HFFc6 (cell line): Measurements from ENCODE around the gene ARGLU1. TPM values are rescaled to one million over a fixed set of nuclear protein-coding genes. Genes with fewer than 3 reads are reported as not detected.

ENCODE experiments used
- DNase-seq: peaks from one replicate; pipeline ENCODE4 v3.0.0-alpha.2; 2018
- H3K27ac Mint-ChIP-seq: 2 replicates; pipeline ENCODE4 v1.8.0; 2020; ENCODE audit warnings: mild to moderate bottlenecking, mixed read lengths
- H3K27me3 Mint-ChIP-seq: 2 replicates; pipeline ENCODE4 v1.8.0; 2021; ENCODE audit warnings: mild to moderate bottlenecking, moderate library complexity, mixed read lengths; ENCODE audit not compliant: insufficient read depth
- H3K36me3 Mint-ChIP-seq: 2 replicates; pipeline ENCODE4 v1.8.0; 2021; ENCODE audit warnings: low read depth, mixed read lengths
- H3K4me1 Mint-ChIP-seq: 2 replicates; pipeline ENCODE4 v1.8.0; 2020; ENCODE audit warnings: low read depth, mixed read lengths
- H3K4me3 Mint-ChIP-seq: 2 replicates; pipeline ENCODE4 v1.8.0; 2020; ENCODE audit warnings: mild to moderate bottlenecking, moderate library complexity, mixed read lengths
- H3K9me3 Mint-ChIP-seq: 2 replicates; pipeline ENCODE4 v1.8.0; 2020; ENCODE audit warnings: mild to moderate bottlenecking, mixed read lengths
- CTCF ChIP-seq: fragments of 200-600 bp; sonication (generic); IDR thresholded peaks from 2 replicates; pipeline ENCODE4 v1.5.0; 2021; ENCODE audit warnings: antibody characterized with exemption, mild to moderate bottlenecking
- total RNA-seq, 6 experiments: library from RNA; stranded (reverse); fragmentation: NEBNext Ultra II Directional; extraction: Animal tissue kit (Norgen Biotek cat#: 25700); gene quantifications; 2 replicates in 1 of 6; 3 replicates in 5 of 6; pipeline ENCODE4 v1.2.3, GENCODE V29; 2021

Gene ARGLU1
- total RNA-seq, 6 experiments from 2014 or later: 30.3 to 39.4 (median 38.0) TPM

- Mint-ChIP-seq H3K4me1 (no peaks in the 10 kb centered on the region; the same call in 1 of the 2 replicates), H3K27ac (no peak overlapping the region), H3K9me3 (peaks cover 6% of the 10 kb centered on the region), H3K27me3 (peaks cover 10% of the 10 kb centered on the region), H3K36me3 (no peaks in the 10 kb centered on the region), H3K4me3 (no peak overlapping the region)
- TF ChIP-seq CTCF: no peak
- no peak for DNase-seq
Measured at GRCh38 chr13:106586648-106587166, 18.8 kb upstream of the ARGLU1 start.

- no peak for DNase-seq
- Mint-ChIP-seq H3K27me3 (peaks cover 3% of the 10 kb centered on the region), H3K27ac (no peak overlapping the region), H3K4me1 (no peaks in the 10 kb centered on the region), H3K9me3 (peaks cover 6% of the 10 kb centered on the region), H3K36me3 (no peaks in the 10 kb centered on the region), H3K4me3 (no peak overlapping the region)
- no peak for TF ChIP-seq CTCF
Measured at GRCh38 chr13:106581225-106581624, 13.3 kb upstream of the ARGLU1 start.

- Mint-ChIP-seq H3K4me1 (peaks cover 19% of the 10 kb centered on the region), H3K27me3 (peaks cover 3% of the 10 kb centered on the region; the same call in 1 of the 2 replicates), H3K27ac (no peak overlapping the region), H3K9me3 (no peaks in the 10 kb centered on the region), H3K36me3 (no peaks in the 10 kb centered on the region), H3K4me3 (no peak overlapping the region)
- no peak for DNase-seq
- TF ChIP-seq CTCF: no peak
Measured at GRCh38 chr13:106575896-106576295, 8.0 kb upstream of the ARGLU1 start.

GRCh38 chr13:106573868-106574267 is 5.9 kb upstream of the ARGLU1 start:
- TF ChIP-seq CTCF: no peak
- Mint-ChIP-seq H3K4me1 (peaks cover 19% of the 10 kb centered on the region), H3K27ac (peak overlapping the region; percentile 53), H3K9me3 (no peaks in the 10 kb centered on the region), H3K4me3 (no peak overlapping the region; the same call in 1 of the 2 replicates), H3K27me3 (peaks cover 3% of the 10 kb centered on the region; the same call in 1 of the 2 replicates), H3K36me3 (no peaks in the 10 kb centered on the region)
- peak; percentile 13 for DNase-seq

- peak; percentile 76 for DNase-seq
- H3K9me3 Mint-ChIP-seq: no peaks in the 10 kb centered on the region
- H3K27me3 Mint-ChIP-seq: peaks cover 3% of the 10 kb centered on the region; the same call in 1 of the 2 replicates
- H3K4me3 Mint-ChIP-seq: peak overlapping the region; percentile 59
- no peaks in the 10 kb centered on the region for H3K36me3 Mint-ChIP-seq
- TF ChIP-seq CTCF: no peak
- peaks cover 19% of the 10 kb centered on the region for H3K4me1 Mint-ChIP-seq
- peak overlapping the region; percentile 53 for H3K27ac Mint-ChIP-seq
Measured at GRCh38 chr13:106573284-106573846, 5.4 kb upstream of the ARGLU1 start.
